ES-I3 (cell line): ENCODE results near the gene ME3.
"Not testable (repeated sequence)": the region's sequence is repeated elsewhere in the genome, so short reads cannot be mapped to it uniquely, and the experiment has no call there.

Experiments used
- H3K36me3 ChIP-seq: 2 replicates; pipeline ENCODE4 v1.6.1; 2013; ENCODE audit warnings: mild to moderate bottlenecking, low read length, control low read depth, moderate library complexity; ENCODE audit not compliant: insufficient read depth
- H3K4me1 ChIP-seq: 2 replicates; pipeline ENCODE4 v1.6.1; 2013; ENCODE audit warnings: mild to moderate bottlenecking, control low read depth, low read length; ENCODE audit not compliant: insufficient read depth
- H3K9ac ChIP-seq: 2 replicates; pipeline ENCODE4 v1.6.1; 2013; ENCODE audit warnings: low read depth, mild to moderate bottlenecking, low read length, moderate library complexity
- H3K9me3 ChIP-seq: 2 replicates; pipeline ENCODE4 v1.6.1; 2013; ENCODE audit warnings: mild to moderate bottlenecking, low read length, moderate library complexity; ENCODE audit not compliant: control insufficient read depth, insufficient read depth

ME3 gene

DNA sequence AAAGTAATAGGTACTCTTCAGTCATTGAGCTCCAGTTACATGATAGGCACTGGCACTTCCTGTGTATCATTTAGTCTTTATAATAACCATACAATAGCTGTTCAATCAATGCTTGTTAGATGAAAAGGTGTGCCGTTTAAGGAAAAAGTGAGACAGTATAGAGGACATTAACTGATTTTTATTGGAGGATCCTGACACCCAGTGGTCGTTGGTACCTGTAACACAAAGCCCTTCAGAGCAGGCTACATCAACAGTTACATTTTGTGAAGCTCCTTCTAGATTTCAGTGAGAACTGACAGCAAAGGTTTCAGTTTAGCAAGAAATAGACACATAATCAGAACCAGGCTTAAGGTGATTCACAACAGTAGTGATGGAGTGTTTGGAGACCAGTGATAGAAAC, 253.5 kb downstream of the ME3 start:
- Histone ChIP-seq H3K36me3 (no peaks in the 10 kb centered on the region), H3K9ac (no peak overlapping the region), H3K9me3 (no peaks in the 10 kb centered on the region), H3K4me1 (no peaks in the 10 kb centered on the region)

GRCh38 chr11:86418513-86418912, 253.9 kb downstream of the ME3 start:
- Histone ChIP-seq H3K9ac (no peak overlapping the region), H3K36me3 (no peaks in the 10 kb centered on the region), H3K9me3 (no peaks in the 10 kb centered on the region), H3K4me1 (no peaks in the 10 kb centered on the region)

GRCh38 chr11:86418106-86418505, 254.3 kb downstream of the ME3 start:
- no peaks in the 10 kb centered on the region for H3K9me3 ChIP-seq
- no peaks in the 10 kb centered on the region for H3K36me3 ChIP-seq
- H3K4me1 ChIP-seq, result no peaks in the 10 kb centered on the region
- no peak overlapping the region for H3K9ac ChIP-seq

DNA sequence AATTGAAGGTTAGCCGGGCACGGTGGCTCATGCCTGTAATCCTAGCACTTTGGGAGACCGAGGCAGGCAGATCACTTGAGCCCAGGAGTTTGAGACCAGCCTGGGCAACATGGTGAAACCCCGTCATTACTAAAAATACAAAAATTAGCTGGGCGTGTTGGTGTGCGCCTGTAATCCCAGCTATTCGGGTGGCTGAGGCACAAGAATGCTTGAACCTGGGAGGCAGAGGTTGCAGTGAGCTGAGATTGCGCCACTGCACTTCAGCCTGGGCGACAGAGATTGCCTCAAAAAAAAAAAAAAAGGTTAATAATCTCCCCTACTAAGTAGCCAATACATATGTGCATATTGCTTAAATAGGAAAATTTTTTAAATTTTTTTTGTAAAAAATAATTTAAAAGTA, 255.5 kb downstream of the ME3 start:
- not testable (repeated sequence) for H3K9ac ChIP-seq, H3K36me3 ChIP-seq, H3K9me3 ChIP-seq, H3K4me1 ChIP-seq

- H3K4me1 ChIP-seq, result no peaks in the 10 kb centered on the region
- no peak overlapping the region for H3K9ac ChIP-seq
- no peaks in the 10 kb centered on the region for H3K9me3 ChIP-seq
- H3K36me3 ChIP-seq, result no peaks in the 10 kb centered on the region
These were observed 255.9 kb downstream of the ME3 start for GRCh38 chr11:86416494-86416893.

DNA sequence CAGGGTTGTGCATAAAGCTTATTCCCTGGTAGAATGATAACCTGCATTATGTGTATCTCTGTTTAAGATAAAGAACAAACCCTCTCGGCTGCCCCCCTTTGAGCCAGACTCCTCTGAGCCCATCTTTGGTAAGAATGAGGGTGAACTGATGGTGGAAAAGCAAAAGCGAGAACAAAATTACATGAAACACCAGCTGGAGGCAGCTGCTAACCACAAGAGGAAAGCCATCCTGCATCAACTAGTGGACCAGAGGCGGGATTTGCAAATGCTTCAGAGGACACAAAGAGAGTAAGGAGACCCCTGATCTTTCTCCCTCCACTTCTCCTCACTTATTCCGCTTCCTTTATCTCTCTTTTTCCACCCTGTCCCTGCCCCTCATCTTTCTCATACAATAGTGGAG, 257.4 kb downstream of the ME3 start:
- H3K4me1 ChIP-seq, result no peaks in the 10 kb centered on the region
- H3K9me3 ChIP-seq, result no peaks in the 10 kb centered on the region
- H3K36me3 ChIP-seq, result no peaks in the 10 kb centered on the region
- no peak overlapping the region for H3K9ac ChIP-seq

DNA sequence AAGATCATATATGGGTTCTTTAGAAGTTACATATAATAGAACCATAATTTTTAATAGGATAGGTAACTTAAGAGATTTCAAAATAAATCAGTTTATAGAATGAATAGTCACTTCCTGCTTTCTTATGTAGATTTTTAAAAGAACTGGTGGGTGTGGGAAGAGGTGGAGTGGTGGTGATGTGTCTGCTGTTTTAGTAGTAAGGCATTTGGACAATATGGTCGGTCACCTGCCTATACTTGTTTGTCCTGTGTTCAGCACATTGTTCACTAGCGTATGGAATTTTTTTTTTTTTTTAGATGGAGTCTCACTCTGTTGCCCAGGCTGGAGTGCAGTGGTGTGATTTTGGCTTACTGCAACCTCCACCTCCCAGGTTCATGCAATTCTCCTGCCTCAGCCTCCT, 258.4 kb downstream of the ME3 start:
- no peaks in the 10 kb centered on the region for H3K9me3 ChIP-seq
- no peaks in the 10 kb centered on the region for H3K36me3 ChIP-seq
- H3K4me1 ChIP-seq, result no peaks in the 10 kb centered on the region
- H3K9ac ChIP-seq, result no peak overlapping the region

DNA sequence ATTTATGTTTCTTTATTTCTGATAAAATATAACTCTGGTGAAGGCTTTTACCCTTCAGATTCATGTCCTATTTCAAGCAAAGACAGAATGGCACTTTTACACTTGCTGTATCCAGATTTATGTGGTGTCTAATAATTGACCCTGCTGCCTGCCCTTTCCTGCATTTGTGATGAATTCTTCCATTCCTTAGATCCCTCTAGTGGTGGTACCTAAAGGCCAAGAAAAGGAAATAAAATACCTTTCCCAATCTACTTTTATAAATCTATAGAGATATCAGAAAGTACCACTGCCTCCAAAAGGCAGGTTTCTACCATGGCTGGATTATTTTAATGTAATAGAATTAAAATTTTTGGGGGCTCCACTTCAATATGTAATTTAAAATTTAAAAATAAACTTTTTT, 263.6 kb downstream of the ME3 start:
- H3K9ac ChIP-seq, result no peak overlapping the region
- H3K36me3 ChIP-seq, result no peaks in the 10 kb centered on the region
- H3K9me3 ChIP-seq, result no peaks in the 10 kb centered on the region
- H3K4me1 ChIP-seq, result no peaks in the 10 kb centered on the region

GRCh38 chr11:86403458-86403857, 269.0 kb downstream of the ME3 start:
- H3K36me3 ChIP-seq, result no peaks in the 10 kb centered on the region
- no peak overlapping the region for H3K9ac ChIP-seq
- no peaks in the 10 kb centered on the region for H3K9me3 ChIP-seq
- H3K4me1 ChIP-seq, result no peaks in the 10 kb centered on the region

DNA sequence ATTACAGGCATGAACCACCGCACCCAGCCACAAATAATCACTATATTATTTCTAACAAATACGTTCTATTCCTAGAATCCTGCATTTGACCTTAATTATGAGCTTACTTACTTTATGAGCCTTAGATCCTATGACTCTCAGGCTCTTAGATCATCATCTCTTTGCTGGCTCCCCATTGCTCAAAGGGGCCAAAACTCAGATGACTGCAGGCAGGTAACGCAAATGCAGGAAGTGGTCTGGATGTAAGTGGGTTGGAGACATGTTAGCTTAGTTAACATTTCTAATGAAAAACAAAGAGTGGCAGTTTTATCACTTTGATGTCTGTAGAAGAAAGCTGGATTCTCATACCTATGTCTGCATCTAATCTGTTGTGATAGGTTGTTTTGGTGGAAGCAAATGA, 274.3 kb downstream of the ME3 start:
- Histone ChIP-seq H3K9ac (no peak overlapping the region), H3K9me3 (no peaks in the 10 kb centered on the region), H3K4me1 (peaks cover 18% of the 10 kb centered on the region; the same call in 1 of the 2 replicates), H3K36me3 (no peaks in the 10 kb centered on the region)

GRCh38 chr11:86397351-86397750, 275.1 kb downstream of the ME3 start:
- no peaks in the 10 kb centered on the region for H3K9me3 ChIP-seq
- peaks cover 18% of the 10 kb centered on the region; the same call in 1 of the 2 replicates for H3K4me1 ChIP-seq
- H3K9ac ChIP-seq, result no peak overlapping the region
- H3K36me3 ChIP-seq, result no peaks in the 10 kb centered on the region

DNA sequence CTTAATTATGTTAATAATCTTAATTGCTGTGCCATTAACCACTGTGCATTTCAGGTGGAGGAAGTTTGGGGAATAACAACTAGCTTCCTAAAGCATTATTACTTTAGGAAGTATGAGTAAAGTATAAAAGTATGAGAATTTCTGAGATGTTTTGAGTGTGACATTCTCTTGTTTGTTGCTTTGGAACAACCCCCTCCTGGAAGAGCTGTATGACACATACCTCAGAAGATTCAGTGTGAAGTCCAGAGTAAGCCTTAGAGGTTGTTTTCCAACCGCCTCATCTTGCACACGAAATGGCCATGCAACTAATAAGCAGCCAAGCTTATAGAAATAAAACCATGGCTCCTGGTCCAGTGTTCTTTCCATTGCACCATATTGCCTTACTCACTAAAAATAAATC, 276.0 kb downstream of the ME3 start:
- H3K9me3 ChIP-seq, result no peaks in the 10 kb centered on the region
- no peaks in the 10 kb centered on the region for H3K36me3 ChIP-seq
- H3K4me1 ChIP-seq, result peaks cover 18% of the 10 kb centered on the region; the same call in 1 of the 2 replicates
- H3K9ac ChIP-seq, result no peak overlapping the region

- peaks cover 18% of the 10 kb centered on the region; the same call in 1 of the 2 replicates for H3K4me1 ChIP-seq
- H3K9me3 ChIP-seq, result no peaks in the 10 kb centered on the region
- H3K9ac ChIP-seq, result no peak overlapping the region
- H3K36me3 ChIP-seq, result no peaks in the 10 kb centered on the region
These were observed 277.3 kb downstream of the ME3 start for GRCh38 chr11:86395061-86395551.
